Pancreas (tissue), 10 donors: ENCODE results near the gene LDLRAD4. TPM values are rescaled to one million over a fixed set of nuclear protein-coding genes. Genes with fewer than 3 reads are reported as not detected.

Source experiments
- ATAC-seq, 4 donors: fragments of 200-7000 bp; cut with Tn5 transposase; one replicate each; pipeline versions ENCODE4 v1.8.0 to v1.9.1; 2020; ENCODE audit warnings: mild to moderate bottlenecking in 4 of 4, moderate library complexity in 4 of 4
- DNase-seq, 6 donors: peaks; one replicate each; pipeline ENCODE4 v3.0.0-alpha.2; 2020
- FAIRE-seq: peaks from 2 replicates; lab custom pipeline; 2012; peaks lifted over from hg19 to GRCh38; lab: Jason Lieb, UNC
- H3K27ac ChIP-seq, 4 donors: fragments of 200-600 bp; sonication (generic); 1 replicate in 3 of 4; 2 replicates in 1 of 4; pipeline versions ENCODE4 v1.5.0 to v1.8.0; 2020
- H3K27me3 ChIP-seq, 4 donors: fragments of 200-600 bp; one replicate each; pipeline ENCODE4 v1.8.0; 2021
- H3K36me3 ChIP-seq, 3 donors: fragments of 200-600 bp; sonication (generic) in 1 of 3; one replicate each; pipeline versions ENCODE4 v1.5.0 to v1.8.0; 2020 to 2021
- H3K4me1 ChIP-seq, 3 donors: fragments of 200-600 bp; one replicate each; pipeline ENCODE4 v1.8.0; 2021
- H3K4me3 ChIP-seq, 4 donors: fragments of 200-600 bp; sonication (generic) in 2 of 4; one replicate each; pipeline versions ENCODE4 v1.5.0 to v1.8.0; 2020 to 2021
- H3K9me3 ChIP-seq, 4 donors: fragments of 200-600 bp; one replicate each; pipeline ENCODE4 v1.8.0; 2021
- CTCF ChIP-seq, 4 donors: fragments of 200-600 bp; sonication (generic) in 3 of 4; IDR thresholded peaks; one replicate each; pipeline versions ENCODE4 v1.5.0 to v1.8.0; 2021; ENCODE audit warnings: antibody characterized with exemption in 4 of 4
- WGBS, 2 donors: extraction: QIAGEN DNeasy Blood & Tissue Kit; methylation state at CpG; one replicate each; pipeline ENCODE4 v1.1.7; 2013; 5-methylcytosine and 5-hydroxymethylcytosine counted together
- intact Hi-C, 3 donors: fragments of 100-400 bp; cut with DNase I; formaldehyde crosslinking; loops; one replicate each; pipeline versions ENCODE4 v1.11.1 to v1.14.2; 2022
- polyA plus RNA-seq, 2 donors: library from polyadenylated mRNA; stranded (reverse); fragments of 200-250 nt; gene quantifications; one replicate each; pipeline ENCODE4 v1.2.3, GENCODE V29; 2013
- total RNA-seq, 6 donors: library from RNA; stranded (reverse); fragmentation: NEBNext Ultra II Directional in 4 of 6; extraction: Animal tissue kit (Norgen Biotek cat#: 25700) in 4 of 6; gene quantifications; one replicate each; pipeline versions ENCODE4 v1.2.1 to v1.2.4, GENCODE V29; 2021 to 2023
- donor health status: healthy with polysubstance abuse.
- donor health status: DM: no; HTN: no; CAD: no; lungs with moderate emphysema.
- donor health status: DM: no; HTN: no; CAD: no.
- donor health status: control.
- donor health status: control.
- donor health status: Bipolar disorder and iron deficiency.
- donor health status: DM: yes; HTN: yes; CAD: no.
- donor health status: DM: no; HTN: no; CAD: no.
- donor health status: DM: no; HTN: no; CAD: no.
- donor health status: DM: yes; HTN: yes; CAD: no.

Gene LDLRAD4
- total and polyA plus RNA-seq, 8 donors = 2.5 to 21.8 (median 5.7) TPM

GRCh38 chr18:13532406-13533075 lies 314.0 kb downstream of the LDLRAD4 start:
- DNase-seq (peak in 1 of 6 donors; percentile 5), ATAC-seq (no peak), FAIRE-seq (no peak)
- WGBS, 2 donors = 78 to 79% methylated on average over 14 of the region's 14 CpGs
- H3K9me3 ChIP-seq = no peaks in the 10 kb centered on the region
- no peak for TF ChIP-seq CTCF (IDR thresholded peaks at IDR 0.05)
- H3K27ac ChIP-seq = no peak overlapping the region
- intact Hi-C loops = no loop called here
- H3K27me3 ChIP-seq = no peaks in the 10 kb centered on the region
- H3K36me3 ChIP-seq = no peaks in the 10 kb centered on the region
- no peak overlapping the region for H3K4me3 ChIP-seq
- H3K4me1 ChIP-seq = peaks cover 0 to 2% (median 0%) of the 10 kb centered on the region in 3 donors

DNA sequence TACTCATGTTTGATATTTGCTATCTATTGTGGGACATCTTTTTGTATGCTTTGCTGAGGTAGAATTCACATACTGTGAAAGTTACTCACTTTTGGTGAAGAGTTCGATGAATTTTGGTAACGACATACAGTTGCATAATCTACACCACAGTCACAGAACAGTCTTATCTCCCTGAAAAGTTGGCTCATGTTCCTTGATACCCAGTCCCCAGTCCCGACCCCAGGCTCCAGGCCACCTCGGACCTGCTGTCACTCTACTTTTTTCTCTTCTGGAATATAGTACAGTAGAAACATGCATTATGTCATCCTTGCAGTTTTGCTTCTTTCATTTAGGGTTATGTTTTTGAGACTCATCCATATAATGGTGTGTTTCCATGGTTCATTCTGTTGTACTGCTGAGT lies 316.1 kb downstream of the LDLRAD4 start:
- DNase-seq (peak in 1 of 6 donors; percentile 3), ATAC-seq (no peak), FAIRE-seq (no peak)
- intact Hi-C loops = no loop called here
- Histone ChIP-seq H3K27me3 (no peaks in the 10 kb centered on the region), H3K27ac (no peak overlapping the region), H3K4me3 (no peak overlapping the region), H3K36me3 (no peaks in the 10 kb centered on the region), H3K9me3 (no peaks in the 10 kb centered on the region), H3K4me1 (peaks cover 0 to 5% (median 2%) of the 10 kb centered on the region in 3 donors)
- TF ChIP-seq CTCF (IDR thresholded peaks at IDR 0.05) = no peak
- WGBS, 2 donors = 53 to 81% methylated on average over 4 of the region's 4 CpGs

- Histone ChIP-seq H3K4me3 (no peak overlapping the region), H3K27ac (no peak overlapping the region), H3K27me3 (no peaks in the 10 kb centered on the region), H3K9me3 (no peaks in the 10 kb centered on the region), H3K36me3 (no peaks in the 10 kb centered on the region), H3K4me1 (peaks cover 0 to 18% (median 2%) of the 10 kb centered on the region in 3 donors)
- ATAC-seq (peak in 2 of 4 donors; percentile 7 to 19), FAIRE-seq (peak; percentile 76), DNase-seq (no peak)
- no peak for TF ChIP-seq CTCF (IDR thresholded peaks at IDR 0.05)
- intact Hi-C loops = no loop called here
Observed at GRCh38 chr18:13536578-13536977, 318.0 kb downstream of the LDLRAD4 start.

DNA sequence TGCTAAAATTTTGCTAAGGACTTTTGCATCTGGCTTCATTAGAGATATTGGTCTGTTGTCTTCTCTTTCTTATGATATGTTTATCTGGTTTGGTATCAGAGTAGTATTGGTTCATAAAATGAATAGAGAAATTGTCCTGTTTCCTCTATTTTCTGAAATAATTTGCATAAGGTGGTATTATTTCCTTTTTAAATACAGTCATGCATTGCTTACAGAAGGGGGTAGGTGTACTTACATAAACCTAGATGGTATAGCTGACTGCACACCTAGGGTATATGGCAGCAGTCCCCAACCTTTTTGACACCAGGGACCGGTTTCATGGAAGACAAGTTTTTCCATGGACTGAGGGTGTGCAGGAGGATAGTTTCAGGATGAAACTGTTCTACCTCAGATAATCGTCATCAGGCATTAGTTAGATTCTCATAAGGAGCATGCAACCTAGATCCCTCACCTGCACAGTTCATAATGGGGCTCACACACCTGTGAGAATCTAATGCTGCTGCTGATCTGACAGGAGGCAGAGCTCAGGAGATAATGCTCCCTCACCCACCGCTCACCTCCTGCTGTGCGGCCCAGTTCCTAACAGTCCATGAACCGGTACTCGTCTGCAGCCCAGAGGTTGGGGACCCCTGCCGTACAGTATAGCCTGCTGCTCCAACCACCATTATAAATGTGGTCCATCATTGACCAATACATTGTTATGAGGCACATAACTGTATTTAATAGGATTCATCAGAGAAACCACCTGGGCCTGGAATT lies 318.6 kb downstream of the LDLRAD4 start:
- Histone ChIP-seq H3K4me3 (no peak overlapping the region), H3K27me3 (no peaks in the 10 kb centered on the region), H3K4me1 (peaks cover 0 to 18% (median 2%) of the 10 kb centered on the region in 3 donors), H3K36me3 (no peaks in the 10 kb centered on the region), H3K27ac (no peak overlapping the region), H3K9me3 (no peaks in the 10 kb centered on the region)
- FAIRE-seq = no peak
- intact Hi-C loops = no loop called here
- no peak for ATAC-seq
- TF ChIP-seq CTCF (IDR thresholded peaks at IDR 0.05) = no peak
- DNase-seq = peak in 1 of 6 donors; percentile 7
- WGBS, 2 donors = 78 to 84% methylated on average over 7 of the region's 7 CpGs

DNA sequence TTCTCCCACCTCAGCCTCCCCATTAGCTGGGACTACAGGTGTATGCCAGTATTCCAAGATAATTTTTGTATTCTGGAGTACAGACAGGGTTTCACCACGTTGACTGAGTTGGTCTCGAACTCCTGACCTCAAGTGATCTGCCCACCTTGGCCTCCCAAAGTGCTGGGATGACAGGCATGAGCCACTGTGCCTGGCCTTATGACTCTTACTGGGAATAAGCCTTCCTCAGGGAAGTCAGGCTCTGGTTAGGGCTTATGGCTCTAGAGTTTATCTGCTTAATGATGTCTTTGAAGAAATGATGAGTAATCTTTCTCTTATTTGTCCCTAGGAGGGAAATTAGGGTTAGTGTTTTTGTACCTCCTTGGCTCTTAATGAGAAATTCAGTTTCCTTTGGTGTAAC lies 320.1 kb downstream of the LDLRAD4 start:
- no peak for TF ChIP-seq CTCF (IDR thresholded peaks at IDR 0.05)
- 73 to 90% methylated on average over 2 of the region's 2 CpGs for WGBS, 2 donors
- H3K9me3 ChIP-seq = no peaks in the 10 kb centered on the region
- no peak for DNase-seq
- H3K36me3 ChIP-seq = no peaks in the 10 kb centered on the region
- peaks cover 0 to 18% (median 2%) of the 10 kb centered on the region in 3 donors for H3K4me1 ChIP-seq
- intact Hi-C loops = no loop called here
- no peak for ATAC-seq
- H3K27me3 ChIP-seq = no peaks in the 10 kb centered on the region
- FAIRE-seq = no peak
- no peak overlapping the region for H3K4me3 ChIP-seq
- H3K27ac ChIP-seq = peak overlapping the region in 2 of 4 donors; percentile 12 to 59
